Measurements from ENCODE around the gene ARMCX4.

Gene ARMCX4

GRCh38 chrX:101483705-101484104 is 1.6 kb upstream of the ARMCX4 start:
- Histone ChIP-seq H3K9me3 (ENCODE audit: low read length) (no peaks in the 10 kb centered on the region), H2AFZ (ENCODE audit: low read length) (no peak overlapping the region), H3K9me2 (ENCODE audit: low read depth, low read length) (no peaks in the 10 kb centered on the region), H3K79me2 (ENCODE audit: insufficient read depth, low read length) (no peaks in the 10 kb centered on the region), H3K4me2 (ENCODE audit: low read length) (no peak overlapping the region), H4K20me1 (ENCODE audit: insufficient read depth, low read length) (no peaks in the 10 kb centered on the region), H3K9ac (ENCODE audit: low read length) (no peak overlapping the region), H3K4me3 (ENCODE audit: low read depth, low read length, poor library complexity, severe bottlenecking) (no peak overlapping the region), H3K27ac (ENCODE audit: low read depth, low read length, poor library complexity, severe bottlenecking) (no peak overlapping the region), H3F3A (ENCODE audit: insufficient read depth, low read length) (no peaks in the 10 kb centered on the region), H3K27me3 (ENCODE audit: insufficient read depth, low read length) (no peaks in the 10 kb centered on the region), H3K36me3 (ENCODE audit: insufficient read depth, low read length) (no peaks in the 10 kb centered on the region), H3K4me1 (ENCODE audit: insufficient read depth, low read length, severe bottlenecking) (no peaks in the 10 kb centered on the region)
- no peak for TF ChIP-seq CTCF (IDR thresholded peaks at IDR 0.05; ENCODE audit: low read length)
- TF ChIP-seq EZH2 (IDR thresholded peaks at IDR 0.05; ENCODE audit: borderline replicate concordance, low read length): no peak

- Histone ChIP-seq H3K4me3 (ENCODE audit: low read depth, low read length, poor library complexity, severe bottlenecking) (no peak overlapping the region), H3K4me2 (ENCODE audit: low read length) (no peak overlapping the region), H3K9me3 (ENCODE audit: low read length) (no peaks in the 10 kb centered on the region), H3K27me3 (ENCODE audit: insufficient read depth, low read length) (no peaks in the 10 kb centered on the region), H3K36me3 (ENCODE audit: insufficient read depth, low read length) (no peaks in the 10 kb centered on the region), H3K79me2 (ENCODE audit: insufficient read depth, low read length) (no peaks in the 10 kb centered on the region), H3F3A (ENCODE audit: insufficient read depth, low read length) (no peaks in the 10 kb centered on the region), H3K4me1 (ENCODE audit: insufficient read depth, low read length, severe bottlenecking) (no peaks in the 10 kb centered on the region), H3K27ac (ENCODE audit: low read depth, low read length, poor library complexity, severe bottlenecking) (no peak overlapping the region), H4K20me1 (ENCODE audit: insufficient read depth, low read length) (no peaks in the 10 kb centered on the region), H3K9me2 (ENCODE audit: low read depth, low read length) (no peaks in the 10 kb centered on the region), H3K9ac (ENCODE audit: low read length) (no peak overlapping the region), H2AFZ (ENCODE audit: low read length) (no peak overlapping the region)
- TF ChIP-seq EZH2 (IDR thresholded peaks at IDR 0.05; ENCODE audit: borderline replicate concordance, low read length): no peak
- no peak for TF ChIP-seq CTCF (IDR thresholded peaks at IDR 0.05; ENCODE audit: low read length)
These were observed 1.1 kb upstream of the ARMCX4 start for GRCh38 chrX:101484135-101484534.

- Histone ChIP-seq H3K9me3 (ENCODE audit: low read length) (no peaks in the 10 kb centered on the region), H4K20me1 (ENCODE audit: insufficient read depth, low read length) (no peaks in the 10 kb centered on the region), H3K9ac (ENCODE audit: low read length) (no peak overlapping the region), H2AFZ (ENCODE audit: low read length) (no peak overlapping the region), H3K27ac (ENCODE audit: low read depth, low read length, poor library complexity, severe bottlenecking) (no peak overlapping the region), H3K79me2 (ENCODE audit: insufficient read depth, low read length) (no peaks in the 10 kb centered on the region), H3K4me3 (ENCODE audit: low read depth, low read length, poor library complexity, severe bottlenecking) (no peak overlapping the region), H3K36me3 (ENCODE audit: insufficient read depth, low read length) (no peaks in the 10 kb centered on the region), H3K4me1 (ENCODE audit: insufficient read depth, low read length, severe bottlenecking) (no peaks in the 10 kb centered on the region), H3K27me3 (ENCODE audit: insufficient read depth, low read length) (no peaks in the 10 kb centered on the region), H3K4me2 (ENCODE audit: low read length) (no peak overlapping the region), H3F3A (ENCODE audit: insufficient read depth, low read length) (no peaks in the 10 kb centered on the region), H3K9me2 (ENCODE audit: low read depth, low read length) (no peaks in the 10 kb centered on the region)
- no peak for TF ChIP-seq EZH2 (IDR thresholded peaks at IDR 0.05; ENCODE audit: borderline replicate concordance, low read length)
- TF ChIP-seq CTCF (IDR thresholded peaks at IDR 0.05; ENCODE audit: low read length): no peak
These were observed 3.5 kb downstream of the ARMCX4 start for GRCh38 chrX:101488796-101489195.

Measured in OCI-LY1 (cell line).